Measurements from ENCODE around the gene MBLAC1. TPM values are rescaled to one million over a fixed set of nuclear protein-coding genes. Genes with fewer than 3 reads are reported as not detected.

The MBLAC1 gene
- total and polyA plus RNA-seq, 9 of the 15 experiments (the other 6 are each of a cell fraction or from before 2014, with no cell fraction given), result 0.03 to 3.1 (median 0.52) TPM

GRCh38 chr7:100088621-100089457 is 37.9 kb upstream of the MBLAC1 start, which contains the start of gene COPS6 (continued):
- TF ChIP-seq ZNF232 (CRISPR knock-in tag; IDR thresholded peaks at IDR 0.05) (peak; percentile 98), ZSCAN32 (CRISPR knock-in tag; IDR thresholded peaks at IDR 0.05) (no peak), ZBTB33 (CRISPR knock-in tag; IDR thresholded peaks at IDR 0.05) (peak; percentile 95), ETS2 (tag; IDR thresholded peaks at IDR 0.05; ENCODE audit: borderline replicate concordance, poor library complexity, severe bottlenecking) (no peak), C11orf30 (IDR thresholded peaks at IDR 0.05; ENCODE audit: low read depth) (peak; percentile 83), E2F3 (CRISPR knock-in tag; IDR thresholded peaks at IDR 0.05) (peak; percentile 85), TEAD4 (IDR thresholded peaks at IDR 0.05; ENCODE audit: low read length) (peak; percentile 53), TEAD4 (CRISPR knock-in tag; IDR thresholded peaks at IDR 0.05; ENCODE audit: borderline replicate concordance) (peak; percentile 98), NONO (IDR thresholded peaks at IDR 0.05; ENCODE audit: low read depth in 2 of 2, low read length in 1 of 2) (peak; percentile 47 to 76; a peak in 2 of 4 replicates), POLR2B (IDR thresholded peaks at IDR 0.05; ENCODE audit: low read depth, partially characterized antibody) (peak; percentile 79), MAFG (tag; conservative IDR thresholded peaks at IDR 0.05) (no peak), FOXJ3 (CRISPR knock-in tag; IDR thresholded peaks at IDR 0.05) (no peak), E4F1 (CRISPR knock-in tag; IDR thresholded peaks at IDR 0.05; ENCODE audit: borderline replicate concordance) (no peak), CC2D1A (IDR thresholded peaks at IDR 0.05) (no peak), ATF1 (CRISPR knock-in tag; IDR thresholded peaks at IDR 0.05) (no peak), ATF1 (tag; IDR thresholded peaks at IDR 0.05) (peak; percentile 72), PTTG1 (tag; IDR thresholded peaks at IDR 0.05; ENCODE audit: low read depth) (no peak), BACH1 (tag; IDR thresholded peaks at IDR 0.05) (no peak), PRMT5 (CRISPR knock-in tag; IDR thresholded peaks at IDR 0.05) (peak; percentile 62), ILF3 (IDR thresholded peaks at IDR 0.05; ENCODE audit: borderline replicate concordance) (peak; percentile 32; the same call in 1 of the 2 replicates), L3MBTL2 (IDR thresholded peaks at IDR 0.05) (peak; percentile 99), MAFK (IDR thresholded peaks at IDR 0.05; ENCODE audit: low read length) (no peak), ZNF165 (CRISPR knock-in tag; IDR thresholded peaks at IDR 0.05; ENCODE audit: borderline replicate concordance) (peak; percentile 45; the same call in 1 of the 2 replicates), HMGN3 (IDR thresholded peaks at IDR 0.05; ENCODE audit: borderline replicate concordance, extremely low read depth, insufficient read length, low read depth, low read length) (peak; percentile 88), XRCC4 (IDR thresholded peaks at IDR 0.05; ENCODE audit: extremely low read depth, insufficient read depth, insufficient read length) (no peak), THRAP3 (IDR thresholded peaks at IDR 0.05; ENCODE audit: borderline replicate concordance) (no peak)
